Osteocyte (in vitro differentiated cells): Measurements from ENCODE around the gene AKAP10. TPM values are rescaled to one million over a fixed set of nuclear protein-coding genes. Genes with fewer than 3 reads are reported as not detected.

Experiments
- DNase-seq: peaks from one replicate; pipeline ENCODE4 v3.0.0; 2021; ENCODE audit warnings: mixed read lengths; ENCODE audit not compliant: unreplicated experiment; ENCODE audit errors: extremely low spot score
- H3K27ac Mint-ChIP-seq: one replicate; pipeline ENCODE4 v1.8.0; 2021; ENCODE audit warnings: mild to moderate bottlenecking, mixed read lengths; ENCODE audit not compliant: unreplicated experiment
- H3K27me3 Mint-ChIP-seq: one replicate; pipeline ENCODE4 v1.8.0; 2021; ENCODE audit warnings: mixed read lengths; ENCODE audit not compliant: unreplicated experiment
- H3K36me3 Mint-ChIP-seq: one replicate; pipeline ENCODE4 v1.8.0; 2021; ENCODE audit warnings: mixed read lengths; ENCODE audit not compliant: unreplicated experiment
- H3K4me1 Mint-ChIP-seq: one replicate; pipeline ENCODE4 v1.8.0; 2021; ENCODE audit warnings: mixed read lengths; ENCODE audit not compliant: unreplicated experiment
- H3K4me3 Mint-ChIP-seq: one replicate; pipeline ENCODE4 v1.8.0; 2021; ENCODE audit warnings: mild to moderate bottlenecking, moderate library complexity, mixed read lengths; ENCODE audit not compliant: unreplicated experiment
- H3K9me3 Mint-ChIP-seq: one replicate; pipeline ENCODE4 v1.8.0; 2021; ENCODE audit warnings: mixed read lengths; ENCODE audit not compliant: unreplicated experiment
- CTCF ChIP-seq: fragments of 200-600 bp; sonication (generic); IDR thresholded peaks from 2 replicates; pipeline ENCODE4 v1.5.0; 2021; ENCODE audit warnings: antibody characterized with exemption, mild to moderate bottlenecking, moderate library complexity
- total RNA-seq: library from RNA; stranded (reverse); gene quantifications from 2 replicates; pipeline ENCODE4 v1.2.1, GENCODE V29; 2021

Gene AKAP10
- total RNA-seq, 1 donor from 2014 or later: 34.4 TPM

DNA sequence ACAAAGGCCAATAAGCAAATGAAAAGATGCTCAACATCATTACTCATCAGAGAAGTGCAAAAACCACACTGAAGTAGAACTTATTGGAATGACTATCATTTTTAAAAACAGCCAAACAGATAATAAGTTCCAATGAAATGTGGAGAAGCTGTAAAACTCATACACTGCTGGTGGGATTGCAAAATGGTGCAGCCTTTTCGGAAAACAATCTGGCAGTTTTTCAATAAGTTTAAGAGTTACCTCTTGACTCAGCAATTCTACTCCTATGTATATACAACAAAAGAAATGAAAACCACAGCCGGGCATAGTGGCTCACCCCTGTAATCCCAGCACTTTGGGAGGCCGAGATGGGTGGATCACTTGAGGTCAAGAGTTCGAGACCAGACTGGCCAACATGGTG, 49.3 kb downstream of the AKAP10 start:
- no peaks in the 10 kb centered on the region for H3K27me3 Mint-ChIP-seq
- no peaks in the 10 kb centered on the region for H3K9me3 Mint-ChIP-seq
- no peak for DNase-seq
- no peak overlapping the region for H3K27ac Mint-ChIP-seq
- peaks cover 49% of the 10 kb centered on the region for H3K36me3 Mint-ChIP-seq
- H3K4me1 Mint-ChIP-seq: no peaks in the 10 kb centered on the region
- no peak overlapping the region for H3K4me3 Mint-ChIP-seq
- TF ChIP-seq CTCF: no peak

DNA sequence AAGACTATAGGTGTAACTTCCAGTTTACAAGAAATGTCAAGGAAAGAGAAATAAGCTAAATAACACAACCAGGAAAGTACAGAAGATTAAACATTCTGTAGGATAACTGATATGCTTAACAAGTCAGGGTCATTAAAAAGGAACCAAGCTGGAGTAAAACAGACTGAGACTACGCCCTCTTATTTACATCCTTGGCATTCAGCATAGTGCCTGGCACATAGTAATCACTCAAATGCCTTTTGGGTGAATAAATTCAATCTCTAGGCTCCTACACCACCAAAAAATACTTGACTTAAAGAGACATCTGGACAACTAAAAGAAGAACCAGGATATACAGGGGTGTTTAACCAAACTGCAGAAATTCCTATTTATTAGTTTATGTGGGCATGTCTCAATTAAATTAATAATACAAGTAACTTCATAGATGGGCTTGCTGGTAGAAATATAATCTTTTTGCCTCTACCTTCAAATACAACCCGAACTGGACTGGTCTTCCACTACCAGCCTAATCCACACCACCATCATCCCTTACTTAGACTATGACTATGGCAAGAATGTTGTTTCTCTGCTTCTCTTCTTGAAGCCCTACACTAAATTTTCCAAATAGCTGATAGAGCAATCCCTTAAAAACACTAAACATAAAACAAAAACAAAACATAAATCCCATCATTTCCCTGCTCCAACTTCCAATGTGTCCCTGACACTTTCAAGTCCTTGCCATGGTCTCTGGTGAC, 62.2 kb downstream of the AKAP10 start:
- Mint-ChIP-seq H3K36me3 (peaks cover 49% of the 10 kb centered on the region), H3K4me1 (no peaks in the 10 kb centered on the region), H3K27me3 (no peaks in the 10 kb centered on the region), H3K4me3 (no peak overlapping the region), H3K9me3 (no peaks in the 10 kb centered on the region), H3K27ac (no peak overlapping the region)
- TF ChIP-seq CTCF: no peak
- no peak for DNase-seq

DNA sequence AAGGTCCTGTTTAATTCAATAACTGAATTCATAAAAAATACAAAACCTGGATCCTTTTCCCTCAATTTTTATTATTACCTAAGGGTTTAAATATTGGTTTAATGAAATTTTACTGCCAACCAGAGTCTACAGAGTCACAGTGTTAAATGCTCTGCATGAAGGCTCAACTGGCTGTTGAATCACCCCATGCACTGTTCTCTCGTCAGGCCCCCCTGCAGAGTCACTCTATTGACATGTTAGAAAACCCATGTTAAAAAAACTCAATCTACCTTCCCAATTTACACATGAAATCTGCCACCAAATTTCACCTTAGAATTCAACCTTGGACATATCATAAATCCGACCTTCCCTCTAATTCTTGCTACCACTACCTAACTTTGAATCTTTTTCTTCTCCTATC, 66.6 kb downstream of the AKAP10 start:
- Mint-ChIP-seq H3K9me3 (no peaks in the 10 kb centered on the region), H3K4me1 (no peaks in the 10 kb centered on the region), H3K4me3 (no peak overlapping the region), H3K27me3 (no peaks in the 10 kb centered on the region), H3K36me3 (peaks cover 54% of the 10 kb centered on the region), H3K27ac (no peak overlapping the region)
- TF ChIP-seq CTCF: no peak
- DNase-seq: no peak

DNA sequence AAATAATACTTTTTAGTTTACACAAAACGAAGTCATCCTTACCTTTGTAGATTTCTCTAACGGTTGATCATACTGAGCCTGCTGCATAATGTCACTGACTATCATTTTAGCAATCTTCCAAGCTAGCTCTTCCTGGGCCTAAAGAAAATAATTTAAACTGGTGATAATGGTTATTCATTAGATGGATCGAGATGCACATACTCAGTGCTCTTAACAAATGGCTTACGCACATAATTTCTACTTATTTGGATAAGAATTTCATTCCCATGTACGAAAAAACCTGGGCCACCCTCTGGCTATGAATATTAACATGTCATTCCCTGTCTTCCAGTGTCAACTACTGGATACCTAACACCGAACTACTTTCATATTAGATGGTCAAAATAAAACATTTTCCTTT, 68.5 kb downstream of the AKAP10 start:
- Mint-ChIP-seq H3K9me3 (no peaks in the 10 kb centered on the region), H3K27me3 (no peaks in the 10 kb centered on the region), H3K36me3 (peaks cover 51% of the 10 kb centered on the region), H3K27ac (no peak overlapping the region), H3K4me3 (no peak overlapping the region), H3K4me1 (no peaks in the 10 kb centered on the region)
- no peak for TF ChIP-seq CTCF
- DNase-seq: no peak

DNA sequence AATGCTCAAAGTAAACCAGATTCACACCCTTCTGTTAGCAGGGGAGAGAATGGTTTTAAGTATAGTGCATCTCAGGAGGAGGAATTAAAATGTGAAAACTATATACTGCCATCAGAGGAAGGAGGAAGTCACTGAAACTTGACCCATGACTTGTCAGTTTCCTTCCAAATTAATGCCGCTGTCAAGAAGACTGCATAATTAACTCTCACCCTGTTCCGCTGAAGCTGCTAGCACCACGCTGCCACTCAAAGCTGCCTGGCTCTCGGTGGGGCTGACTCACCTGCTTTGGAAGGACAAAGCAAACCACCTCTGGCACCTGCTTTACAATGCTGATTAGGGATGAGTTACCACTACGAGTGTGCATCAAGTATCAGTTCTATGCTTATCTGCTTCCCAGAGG, 72.1 kb downstream of the AKAP10 start:
- no peak overlapping the region for H3K27ac Mint-ChIP-seq
- H3K9me3 Mint-ChIP-seq: no peaks in the 10 kb centered on the region
- H3K36me3 Mint-ChIP-seq: peaks cover 39% of the 10 kb centered on the region
- no peaks in the 10 kb centered on the region for H3K27me3 Mint-ChIP-seq
- no peak for TF ChIP-seq CTCF
- peak; percentile 64 for DNase-seq
- no peak overlapping the region for H3K4me3 Mint-ChIP-seq
- no peaks in the 10 kb centered on the region for H3K4me1 Mint-ChIP-seq
